Activated T-helper 2 cell treated with anti-CD3 and anti-CD28 coated beads, Interferon-gamma antibody, Interleukin-2, Interleukin-4, amounts not matched to agents 10 μg/mL and 5 μg/mL and 100 μg/mL, durations not matched to agents 14 hours and 24 hours and 36 hours (primary cell): Measurements from ENCODE around the gene IL17REL. TPM values are rescaled to one million over a fixed set of nuclear protein-coding genes. Genes with fewer than 3 reads are reported as not detected.
"Not testable (repeated sequence)": the region's sequence is repeated elsewhere in the genome, so short reads cannot be mapped to it uniquely, and the experiment has no call there.

Experiments
- DNase-seq: peaks from one replicate; pipeline ENCODE4 v3.0.0; 2021; ENCODE audit warnings: low spot score
- H3K27ac Mint-ChIP-seq: one replicate; pipeline ENCODE4 v1.8.0; 2021; ENCODE audit warnings: mixed read lengths
- H3K27me3 Mint-ChIP-seq: one replicate; pipeline ENCODE4 v1.8.0; 2021; ENCODE audit warnings: low read depth, mixed read lengths
- H3K36me3 Mint-ChIP-seq: one replicate; pipeline ENCODE4 v1.8.0; 2021; ENCODE audit warnings: low read depth, mixed read lengths
- H3K4me1 Mint-ChIP-seq: one replicate; pipeline ENCODE4 v1.8.0; 2021; ENCODE audit warnings: low read depth, mixed read lengths
- H3K4me3 Mint-ChIP-seq: one replicate; pipeline ENCODE4 v1.8.0; 2021; ENCODE audit warnings: low read depth, mild to moderate bottlenecking, moderate library complexity, mixed read lengths
- H3K9me3 Mint-ChIP-seq: one replicate; pipeline ENCODE4 v1.8.0; 2021; ENCODE audit warnings: mixed read lengths
- intact Hi-C: fragments of 100-400 bp; cut with micrococcal nuclease; formaldehyde crosslinking; loops from one replicate; pipeline ENCODE4 v1.15.1; 2023
- total RNA-seq: library from RNA; stranded (reverse); gene quantifications from 2 replicates; pipeline ENCODE4 v1.2.3, GENCODE V29; 2022

The IL17REL gene
- total RNA-seq, 1 donor from 2014 or later: not detected

- Mint-ChIP-seq H3K36me3 (no peaks in the 10 kb centered on the region), H3K4me3 (no peak overlapping the region), H3K27ac (no peak overlapping the region), H3K27me3 (no peaks in the 10 kb centered on the region), H3K9me3 (no peaks in the 10 kb centered on the region), H3K4me1 (no peaks in the 10 kb centered on the region)
- intact Hi-C loops: no loop called here
- no peak for DNase-seq
Observed at GRCh38 chr22:49951986-49952896, 60.3 kb downstream of the IL17REL start.

- no peaks in the 10 kb centered on the region for H3K27me3 Mint-ChIP-seq
- intact Hi-C loops: no loop called here
- no peak for DNase-seq
- H3K9me3 Mint-ChIP-seq: no peaks in the 10 kb centered on the region
- no peak overlapping the region for H3K4me3 Mint-ChIP-seq
- H3K36me3 Mint-ChIP-seq: no peaks in the 10 kb centered on the region
- H3K4me1 Mint-ChIP-seq: no peaks in the 10 kb centered on the region
- no peak overlapping the region for H3K27ac Mint-ChIP-seq
Observed at GRCh38 chr22:49951678-49951985, 60.9 kb downstream of the IL17REL start.

GRCh38 chr22:49951000-49951677 lies 61.4 kb downstream of the IL17REL start:
- Mint-ChIP-seq H3K9me3 (no peaks in the 10 kb centered on the region), H3K27me3 (no peaks in the 10 kb centered on the region)

GRCh38 chr22:49950396-49950994 lies 62.1 kb downstream of the IL17REL start:
- intact Hi-C loops: no loop called here
- no peaks in the 10 kb centered on the region for H3K36me3 Mint-ChIP-seq
- H3K27ac Mint-ChIP-seq: no peak overlapping the region
- DNase-seq: no peak
- peaks cover 3% of the 10 kb centered on the region for H3K4me1 Mint-ChIP-seq
- H3K4me3 Mint-ChIP-seq: no peak overlapping the region
- H3K27me3 Mint-ChIP-seq: no peaks in the 10 kb centered on the region
- no peaks in the 10 kb centered on the region for H3K9me3 Mint-ChIP-seq

More at GRCh38 chr22:49951000-49951677, 61.4 kb downstream of the IL17REL start:
- Mint-ChIP-seq H3K4me3 (no peak overlapping the region), H3K36me3 (no peaks in the 10 kb centered on the region), H3K4me1 (no peaks in the 10 kb centered on the region), H3K27ac (no peak overlapping the region)
- DNase-seq: no peak
- intact Hi-C loops: no loop called here

GRCh38 chr22:49949914-49950292 lies 62.7 kb downstream of the IL17REL start:
- Mint-ChIP-seq H3K4me3 (no peak overlapping the region), H3K27me3 (no peaks in the 10 kb centered on the region), H3K4me1 (peaks cover 5% of the 10 kb centered on the region), H3K9me3 (no peaks in the 10 kb centered on the region), H3K27ac (no peak overlapping the region), H3K36me3 (no peaks in the 10 kb centered on the region)
- no peak for DNase-seq
- intact Hi-C loops: no loop called here

- no peaks in the 10 kb centered on the region for H3K27me3 Mint-ChIP-seq
- H3K4me3 Mint-ChIP-seq: no peak overlapping the region
- H3K27ac Mint-ChIP-seq: no peak overlapping the region
- no peak for DNase-seq
- intact Hi-C loops: no loop called here
- H3K36me3 Mint-ChIP-seq: no peaks in the 10 kb centered on the region
- peaks cover 5% of the 10 kb centered on the region for H3K4me1 Mint-ChIP-seq
- no peaks in the 10 kb centered on the region for H3K9me3 Mint-ChIP-seq
Observed at GRCh38 chr22:49948958-49949913, 63.3 kb downstream of the IL17REL start.

GRCh38 chr22:49948116-49948957 lies 64.2 kb downstream of the IL17REL start:
- no peak for DNase-seq
- Mint-ChIP-seq H3K9me3 (no peaks in the 10 kb centered on the region), H3K4me3 (no peak overlapping the region), H3K4me1 (peaks cover 5% of the 10 kb centered on the region), H3K27me3 (no peaks in the 10 kb centered on the region), H3K36me3 (no peaks in the 10 kb centered on the region), H3K27ac (no peak overlapping the region)
- intact Hi-C loops: no loop called here

GRCh38 chr22:49947296-49947622 lies 65.3 kb downstream of the IL17REL start:
- DNase-seq: no peak

GRCh38 chr22:49946612-49947295 lies 65.8 kb downstream of the IL17REL start:
- H3K36me3 Mint-ChIP-seq: no peaks in the 10 kb centered on the region
- H3K4me1 Mint-ChIP-seq: peaks cover 5% of the 10 kb centered on the region
- H3K4me3 Mint-ChIP-seq: no peak overlapping the region
- H3K27me3 Mint-ChIP-seq: no peaks in the 10 kb centered on the region
- H3K9me3 Mint-ChIP-seq: no peaks in the 10 kb centered on the region
- no peak overlapping the region for H3K27ac Mint-ChIP-seq
- intact Hi-C loops: no loop called here
- DNase-seq: no peak

More at GRCh38 chr22:49947296-49947622, 65.3 kb downstream of the IL17REL start:
- no peaks in the 10 kb centered on the region for H3K9me3 Mint-ChIP-seq
- H3K4me1 Mint-ChIP-seq: peaks cover 5% of the 10 kb centered on the region
- H3K4me3 Mint-ChIP-seq: no peak overlapping the region
- H3K27me3 Mint-ChIP-seq: no peaks in the 10 kb centered on the region
- intact Hi-C loops: no loop called here
- H3K36me3 Mint-ChIP-seq: no peaks in the 10 kb centered on the region
- H3K27ac Mint-ChIP-seq: no peak overlapping the region

GRCh38 chr22:49945042-49945794 lies 67.3 kb downstream of the IL17REL start:
- H3K36me3 Mint-ChIP-seq, H3K4me1 Mint-ChIP-seq, H3K27me3 Mint-ChIP-seq, H3K4me3 Mint-ChIP-seq, intact Hi-C loops, H3K9me3 Mint-ChIP-seq: not testable (repeated sequence)
- H3K27ac Mint-ChIP-seq: peak overlapping the region; percentile 71
- peak; percentile 50 for DNase-seq
